HL-60 (cell line): Measurements from ENCODE around the gene DYRK1A.

Experiments used
- DNase-seq, 2 experiments: peaks; one replicate each; pipeline ENCODE4 v3.0.0-alpha.2; 2010 to 2020; ENCODE audit warnings: low read depth in 1 of 2, low spot score in 1 of 2
- H3K27ac ChIP-seq: fragments of 250-450 bp; sonication (Bioruptor Pico); replicated peaks from 2 replicates; pipeline ENCODE4 v1.5.1; 2020; ENCODE audit warnings: mild to moderate bottlenecking, moderate library complexity
- H3K27me3 ChIP-seq: fragments of 250-450 bp; sonication (Bioruptor Pico); 2 replicates; pipeline ENCODE4 v1.5.1; 2021; ENCODE audit warnings: mild to moderate bottlenecking, moderate library complexity; ENCODE audit not compliant: insufficient read depth, poor library complexity, severe bottlenecking
- H3K4me3 ChIP-seq: replicated peaks from 2 replicates; pipeline ENCODE4 v1.5.1; 2011; ENCODE audit warnings: mild to moderate bottlenecking, control low read depth, low read length; ENCODE audit not compliant: insufficient read depth
- GABPA ChIP-seq: IDR thresholded peaks from 2 replicates; pipeline ENCODE4 v1.6.1; 2012; ENCODE audit warnings: low read depth
- POLR2AphosphoS5 ChIP-seq: IDR thresholded peaks from 2 replicates; pipeline ENCODE4 v1.6.1; 2012; ENCODE audit warnings: low read depth
- SPI1 ChIP-seq: IDR thresholded peaks from 2 replicates; pipeline ENCODE4 v1.6.1; 2012; ENCODE audit warnings: low read depth, mild to moderate bottlenecking, borderline replicate concordance
- TF ChIP-seq, protein P1 (sequence below): IDR thresholded peaks from one replicate; pipeline ENCODE4 v1.5.1; 2011; ENCODE audit warnings: low read length, control low read depth, inconsistent platforms; ENCODE audit not compliant: insufficient read depth
- TF ChIP-seq, protein P2 (sequence below): IDR thresholded peaks from 2 replicates; pipeline ENCODE4 v1.6.1; 2012; ENCODE audit warnings: low read depth; ENCODE audit not compliant: insufficient replicate concordance

DYRK1A gene

DNA sequence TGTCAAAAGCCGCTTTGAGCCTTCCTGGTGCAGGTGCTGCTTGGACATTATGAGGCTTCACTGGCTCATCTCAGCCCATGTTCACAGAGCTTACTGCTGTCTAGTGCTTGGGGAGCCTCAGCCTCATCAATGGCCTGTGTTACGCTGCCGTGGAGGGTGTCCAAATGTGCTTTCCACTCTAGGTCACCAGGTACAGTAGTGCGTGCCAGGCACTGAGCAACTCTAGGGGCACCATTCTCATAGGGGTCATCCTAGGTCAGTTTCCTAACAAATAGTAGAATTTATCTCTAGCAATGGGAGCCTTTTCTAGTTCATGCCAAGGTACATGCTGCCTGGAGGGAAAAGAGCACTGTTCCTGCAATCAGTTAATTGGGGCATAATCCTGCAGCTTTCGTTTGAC, 193.8 kb downstream of the DYRK1A start:
- no peak overlapping the region for H3K4me3 ChIP-seq
- DNase-seq: no peak
- TF ChIP-seq GABPA: no peak
- TF ChIP-seq, protein P1, sequence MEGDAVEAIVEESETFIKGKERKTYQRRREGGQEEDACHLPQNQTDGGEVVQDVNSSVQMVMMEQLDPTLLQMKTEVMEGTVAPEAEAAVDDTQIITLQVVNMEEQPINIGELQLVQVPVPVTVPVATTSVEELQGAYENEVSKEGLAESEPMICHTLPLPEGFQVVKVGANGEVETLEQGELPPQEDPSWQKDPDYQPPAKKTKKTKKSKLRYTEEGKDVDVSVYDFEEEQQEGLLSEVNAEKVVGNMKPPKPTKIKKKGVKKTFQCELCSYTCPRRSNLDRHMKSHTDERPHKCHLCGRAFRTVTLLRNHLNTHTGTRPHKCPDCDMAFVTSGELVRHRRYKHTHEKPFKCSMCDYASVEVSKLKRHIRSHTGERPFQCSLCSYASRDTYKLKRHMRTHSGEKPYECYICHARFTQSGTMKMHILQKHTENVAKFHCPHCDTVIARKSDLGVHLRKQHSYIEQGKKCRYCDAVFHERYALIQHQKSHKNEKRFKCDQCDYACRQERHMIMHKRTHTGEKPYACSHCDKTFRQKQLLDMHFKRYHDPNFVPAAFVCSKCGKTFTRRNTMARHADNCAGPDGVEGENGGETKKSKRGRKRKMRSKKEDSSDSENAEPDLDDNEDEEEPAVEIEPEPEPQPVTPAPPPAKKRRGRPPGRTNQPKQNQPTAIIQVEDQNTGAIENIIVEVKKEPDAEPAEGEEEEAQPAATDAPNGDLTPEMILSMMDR: no peak
- TF ChIP-seq, protein P2, sequence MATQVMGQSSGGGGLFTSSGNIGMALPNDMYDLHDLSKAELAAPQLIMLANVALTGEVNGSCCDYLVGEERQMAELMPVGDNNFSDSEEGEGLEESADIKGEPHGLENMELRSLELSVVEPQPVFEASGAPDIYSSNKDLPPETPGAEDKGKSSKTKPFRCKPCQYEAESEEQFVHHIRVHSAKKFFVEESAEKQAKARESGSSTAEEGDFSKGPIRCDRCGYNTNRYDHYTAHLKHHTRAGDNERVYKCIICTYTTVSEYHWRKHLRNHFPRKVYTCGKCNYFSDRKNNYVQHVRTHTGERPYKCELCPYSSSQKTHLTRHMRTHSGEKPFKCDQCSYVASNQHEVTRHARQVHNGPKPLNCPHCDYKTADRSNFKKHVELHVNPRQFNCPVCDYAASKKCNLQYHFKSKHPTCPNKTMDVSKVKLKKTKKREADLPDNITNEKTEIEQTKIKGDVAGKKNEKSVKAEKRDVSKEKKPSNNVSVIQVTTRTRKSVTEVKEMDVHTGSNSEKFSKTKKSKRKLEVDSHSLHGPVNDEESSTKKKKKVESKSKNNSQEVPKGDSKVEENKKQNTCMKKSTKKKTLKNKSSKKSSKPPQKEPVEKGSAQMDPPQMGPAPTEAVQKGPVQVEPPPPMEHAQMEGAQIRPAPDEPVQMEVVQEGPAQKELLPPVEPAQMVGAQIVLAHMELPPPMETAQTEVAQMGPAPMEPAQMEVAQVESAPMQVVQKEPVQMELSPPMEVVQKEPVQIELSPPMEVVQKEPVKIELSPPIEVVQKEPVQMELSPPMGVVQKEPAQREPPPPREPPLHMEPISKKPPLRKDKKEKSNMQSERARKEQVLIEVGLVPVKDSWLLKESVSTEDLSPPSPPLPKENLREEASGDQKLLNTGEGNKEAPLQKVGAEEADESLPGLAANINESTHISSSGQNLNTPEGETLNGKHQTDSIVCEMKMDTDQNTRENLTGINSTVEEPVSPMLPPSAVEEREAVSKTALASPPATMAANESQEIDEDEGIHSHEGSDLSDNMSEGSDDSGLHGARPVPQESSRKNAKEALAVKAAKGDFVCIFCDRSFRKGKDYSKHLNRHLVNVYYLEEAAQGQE: no peak
- no peak for TF ChIP-seq SPI1
- no peak for TF ChIP-seq POLR2AphosphoS5

DNA sequence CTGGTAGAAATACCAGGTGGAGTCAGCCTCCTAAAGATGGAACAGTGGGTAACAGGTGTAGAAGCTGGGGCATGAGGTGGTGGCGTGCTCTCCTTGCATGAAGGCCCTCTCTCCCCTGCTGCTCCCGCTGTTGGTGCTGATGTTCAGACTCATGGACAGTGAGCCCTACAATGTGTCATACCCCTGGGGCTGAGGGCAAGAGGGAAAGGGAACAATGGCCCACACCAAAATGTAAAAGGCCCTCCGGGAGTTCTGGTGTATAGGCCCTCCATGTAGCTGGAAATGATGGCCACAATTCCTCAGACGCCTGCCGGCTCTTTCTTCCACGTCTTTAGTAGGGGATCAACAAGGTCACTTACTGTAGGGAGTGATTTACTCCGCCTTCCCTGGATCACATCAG, 194.9 kb downstream of the DYRK1A start:
- no peak overlapping the region for H3K4me3 ChIP-seq
- H3K27ac ChIP-seq: no peak overlapping the region
- TF ChIP-seq, protein P2: no peak
- no peak for TF ChIP-seq SPI1
- TF ChIP-seq, protein P1: no peak
- TF ChIP-seq GABPA: no peak
- TF ChIP-seq POLR2AphosphoS5: no peak
- peaks cover 2% of the 10 kb centered on the region for H3K27me3 ChIP-seq
- no peak for DNase-seq

More for the DNA sequence above, 193.8 kb downstream of the DYRK1A start:
- peaks cover 2% of the 10 kb centered on the region for H3K27me3 ChIP-seq
- no peak overlapping the region for H3K27ac ChIP-seq

DNA sequence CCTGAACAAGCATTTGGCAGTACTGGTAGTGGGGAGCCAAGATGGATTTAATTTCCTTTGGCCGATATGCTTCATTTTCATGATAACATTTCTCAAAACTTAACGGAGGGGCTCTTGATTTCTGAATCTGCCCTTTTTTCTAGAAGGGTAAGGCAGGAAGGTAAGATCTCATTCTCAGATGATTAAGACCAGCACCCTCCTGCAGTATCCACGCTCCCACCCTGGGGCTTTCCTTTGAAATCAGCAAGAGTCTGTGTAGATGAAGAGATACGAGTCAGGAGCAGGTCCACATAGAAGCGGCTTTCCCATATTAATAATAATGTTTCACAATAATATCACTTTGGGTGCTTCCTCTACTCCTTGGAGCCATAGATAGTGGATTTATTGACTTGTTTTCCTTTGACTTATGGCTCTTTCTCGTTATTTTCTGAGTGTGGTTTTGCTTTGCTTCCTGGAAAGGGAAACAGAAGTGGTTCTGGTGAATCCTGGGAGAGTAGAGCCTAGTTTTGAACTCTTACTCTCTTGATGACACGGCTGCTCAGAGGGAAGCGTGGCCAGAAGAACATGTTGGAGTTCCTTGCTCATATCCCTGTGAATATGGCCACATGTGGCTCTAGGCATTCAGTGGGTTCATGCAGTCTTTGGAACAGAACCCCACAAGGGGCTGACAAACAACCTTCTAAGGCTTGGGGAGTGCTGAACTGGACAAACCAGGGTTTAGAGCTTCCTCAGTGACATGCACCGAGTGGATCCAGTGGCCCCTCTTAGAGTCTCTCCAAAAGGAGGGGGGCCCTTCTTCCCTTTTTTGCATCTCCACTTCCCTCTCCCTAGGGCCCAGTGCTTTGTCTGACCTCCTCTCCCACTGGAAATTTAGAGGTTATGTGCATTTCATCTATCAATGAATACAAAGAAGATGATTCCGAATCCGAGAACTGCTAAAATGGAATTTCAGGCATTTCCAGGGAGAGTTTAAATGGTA, 195.7 kb downstream of the DYRK1A start:
- Histone ChIP-seq H3K27me3 (peaks cover 2% of the 10 kb centered on the region), H3K27ac (no peak overlapping the region), H3K4me3 (no peak overlapping the region)
- no peak for DNase-seq
- no peak for TF ChIP-seq GABPA
- no peak for TF ChIP-seq SPI1
- TF ChIP-seq, protein P1: no peak
- no peak for TF ChIP-seq POLR2AphosphoS5
- TF ChIP-seq, protein P2: no peak
